GM12891 (cell line): ENCODE measurements around the gene EFNB1.

ENCODE experiments used
- POLR2A ChIP-seq: IDR thresholded peaks from 2 replicates; pipeline ENCODE4 v1.6.1; 2011; ENCODE audit warnings: low read depth, low read length, control low read depth
- POLR2AphosphoS5 ChIP-seq: IDR thresholded peaks from 2 replicates; pipeline ENCODE4 v1.6.1; 2011; ENCODE audit warnings: low read depth, low read length, control low read depth
- SPI1 ChIP-seq: IDR thresholded peaks from 2 replicates; pipeline ENCODE4 v1.6.1; 2011; ENCODE audit warnings: low read depth, low read length, control low read depth
- TAF1 ChIP-seq: IDR thresholded peaks from 2 replicates; pipeline ENCODE4 v1.6.1; 2011; ENCODE audit warnings: low read depth, low read length, control low read depth

DNA sequence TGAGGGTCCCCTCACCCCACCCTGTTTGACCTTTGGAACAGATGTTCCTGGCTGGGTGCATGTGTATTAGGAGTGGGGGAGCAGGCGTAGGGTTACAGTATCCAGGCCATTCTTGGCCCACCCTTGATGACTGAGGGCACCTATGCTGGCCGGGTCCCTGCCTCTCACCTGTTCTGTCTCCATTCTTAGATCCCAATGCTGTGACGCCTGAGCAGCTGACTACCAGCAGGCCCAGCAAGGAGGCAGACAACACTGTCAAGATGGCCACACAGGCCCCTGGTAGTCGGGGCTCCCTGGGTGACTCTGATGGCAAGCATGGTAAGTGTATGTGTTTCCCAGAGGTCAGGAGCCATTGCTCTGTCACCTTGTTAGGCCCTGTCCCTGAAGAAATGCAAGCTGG, 10.9 kb downstream of the EFNB1 start:
- TF ChIP-seq POLR2A (no peak), SPI1 (no peak), TAF1 (no peak), POLR2AphosphoS5 (no peak)
